ENCODE measurements around the gene GNA14. TPM values are rescaled to one million over a fixed set of nuclear protein-coding genes. Genes with fewer than 3 reads are reported as not detected.

Gene GNA14
- total RNA-seq, 1 donor from 2014 or later, result 0.14 TPM

- Mint-ChIP-seq H3K36me3 (ENCODE audit: insufficient read depth) (no peaks in the 10 kb centered on the region), H3K27ac (no peak overlapping the region), H3K9me3 (ENCODE audit: low read depth) (no peaks in the 10 kb centered on the region), H3K4me1 (ENCODE audit: low read depth) (peaks cover 9% of the 10 kb centered on the region), H3K4me3 (ENCODE audit: low read depth) (no peak overlapping the region), H3K27me3 (peaks cover 7% of the 10 kb centered on the region)
- no peak for DNase-seq (ENCODE audit: low spot score, unreplicated experiment)
- TF ChIP-seq CTCF (IDR thresholded peaks at IDR 0.05; ENCODE audit: unreplicated experiment), result no peak
Observed at GRCh38 chr9:77518688-77519087, 129.4 kb downstream of the GNA14 start.

GRCh38 chr9:77516781-77517180 lies 131.3 kb downstream of the GNA14 start:
- peaks cover 15% of the 10 kb centered on the region for H3K4me1 Mint-ChIP-seq (ENCODE audit: low read depth)
- no peak for TF ChIP-seq CTCF (IDR thresholded peaks at IDR 0.05; ENCODE audit: unreplicated experiment)
- no peak overlapping the region for H3K4me3 Mint-ChIP-seq (ENCODE audit: low read depth)
- no peaks in the 10 kb centered on the region for H3K9me3 Mint-ChIP-seq (ENCODE audit: low read depth)
- DNase-seq (ENCODE audit: low spot score, unreplicated experiment), result no peak
- H3K27me3 Mint-ChIP-seq, result peaks cover 7% of the 10 kb centered on the region
- no peaks in the 10 kb centered on the region for H3K36me3 Mint-ChIP-seq (ENCODE audit: insufficient read depth)
- H3K27ac Mint-ChIP-seq, result no peak overlapping the region

GRCh38 chr9:77514886-77515711 lies 133.0 kb downstream of the GNA14 start:
- Mint-ChIP-seq H3K27ac (no peak overlapping the region), H3K27me3 (peaks cover 7% of the 10 kb centered on the region), H3K9me3 (ENCODE audit: low read depth) (no peaks in the 10 kb centered on the region), H3K4me3 (ENCODE audit: low read depth) (no peak overlapping the region), H3K36me3 (ENCODE audit: insufficient read depth) (no peaks in the 10 kb centered on the region), H3K4me1 (ENCODE audit: low read depth) (peaks cover 15% of the 10 kb centered on the region)
- no peak for TF ChIP-seq CTCF (IDR thresholded peaks at IDR 0.05; ENCODE audit: unreplicated experiment)
- DNase-seq (ENCODE audit: low spot score, unreplicated experiment), result no peak

- peaks cover 7% of the 10 kb centered on the region for H3K27me3 Mint-ChIP-seq
- H3K27ac Mint-ChIP-seq, result peak overlapping the region; percentile 37
- DNase-seq (ENCODE audit: low spot score, unreplicated experiment), result no peak
- TF ChIP-seq CTCF (IDR thresholded peaks at IDR 0.05; ENCODE audit: unreplicated experiment), result no peak
- no peaks in the 10 kb centered on the region for H3K9me3 Mint-ChIP-seq (ENCODE audit: low read depth)
- no peaks in the 10 kb centered on the region for H3K36me3 Mint-ChIP-seq (ENCODE audit: insufficient read depth)
- H3K4me3 Mint-ChIP-seq (ENCODE audit: low read depth), result no peak overlapping the region
- H3K4me1 Mint-ChIP-seq (ENCODE audit: low read depth), result peaks cover 11% of the 10 kb centered on the region
Observed at GRCh38 chr9:77513457-77513856, 134.7 kb downstream of the GNA14 start.

GRCh38 chr9:77512876-77513275 lies 135.2 kb downstream of the GNA14 start:
- no peaks in the 10 kb centered on the region for H3K36me3 Mint-ChIP-seq (ENCODE audit: insufficient read depth)

More at GRCh38 chr9:77512876-77513275, 135.2 kb downstream of the GNA14 start:
- H3K27me3 Mint-ChIP-seq, result peaks cover 7% of the 10 kb centered on the region
- H3K4me1 Mint-ChIP-seq (ENCODE audit: low read depth), result peaks cover 6% of the 10 kb centered on the region
- no peak for DNase-seq (ENCODE audit: low spot score, unreplicated experiment)
- no peaks in the 10 kb centered on the region for H3K9me3 Mint-ChIP-seq (ENCODE audit: low read depth)
- no peak for TF ChIP-seq CTCF (IDR thresholded peaks at IDR 0.05; ENCODE audit: unreplicated experiment)
- no peak overlapping the region for H3K27ac Mint-ChIP-seq
- no peak overlapping the region for H3K4me3 Mint-ChIP-seq (ENCODE audit: low read depth)
